A673 (cell line): ENCODE results near the gene ATP5IF1. TPM values are rescaled to one million over a fixed set of nuclear protein-coding genes. Genes with fewer than 3 reads are reported as not detected.

ENCODE experiments used
- BruUV-seq: library from RNA; stranded (reverse); fragments of 400-500 nt; replicated peaks from 2 replicates; lab custom pipeline; 2021; lab: Mats Ljungman, UMichigan
- CTCF ChIA-PET: fragments of 300-600 bp; sonication (Branson Sonifier 250); formaldehyde crosslinking; loops from one replicate; lab custom pipeline; 2022; ENCODE audit warnings: antibody characterized with exemption; lab: Charles Lee
- POLR2A ChIA-PET: fragments of 300-600 bp; sonication (Branson Sonifier 250); formaldehyde crosslinking; loops from one replicate; lab custom pipeline; 2022; ENCODE audit warnings: antibody characterized with exemption; ENCODE audit not compliant: low non-redundant PET; lab: Charles Lee
- DNase-seq: peaks from one replicate; pipeline ENCODE4 v3.0.0-alpha.2; 2015; ENCODE audit warnings: low spot score
- H3K27ac ChIP-seq: fragments of 200-600 bp; sonication (generic); 2 replicates; pipeline ENCODE4 v1.5.1; 2016; ENCODE audit warnings: mixed run types, low read depth, mild to moderate bottlenecking, mixed read lengths, antibody characterized with exemption, low read length; ENCODE audit not compliant: poor library complexity, severe bottlenecking
- H3K27me3 ChIP-seq: fragments of 200-600 bp; sonication (generic); replicated peaks from 2 replicates; pipeline ENCODE4 v1.6.1; 2017; ENCODE audit warnings: mixed run types, low read depth, mild to moderate bottlenecking, mixed read lengths, antibody characterized with exemption, low read length; ENCODE audit not compliant: insufficient read depth, poor library complexity
- H3K36me3 ChIP-seq: fragments of 200-600 bp; sonication (generic); 2 replicates; pipeline ENCODE4 v1.6.1; 2016; ENCODE audit warnings: mixed run types, mild to moderate bottlenecking, mixed read lengths, antibody characterized with exemption, low read length; ENCODE audit not compliant: insufficient read depth, poor library complexity, severe bottlenecking
- H3K4me1 ChIP-seq: fragments of 200-600 bp; sonication (generic); 2 replicates; pipeline ENCODE4 v1.6.1; 2017; ENCODE audit warnings: mixed run types, mild to moderate bottlenecking, mixed read lengths, antibody characterized with exemption, low read length; ENCODE audit not compliant: insufficient read depth, poor library complexity, severe bottlenecking
- H3K4me3 ChIP-seq: fragments of 200-600 bp; sonication (generic); 2 replicates; pipeline ENCODE4 v1.5.1; 2016; ENCODE audit warnings: low read depth, mixed run types, mild to moderate bottlenecking, mixed read lengths, low read length; ENCODE audit not compliant: poor library complexity, severe bottlenecking
- H3K9me3 ChIP-seq: fragments of 200-600 bp; sonication (generic); 2 replicates; pipeline ENCODE4 v1.6.1; 2016; ENCODE audit warnings: mixed run types, low read depth, mild to moderate bottlenecking, mixed read lengths, antibody characterized with exemption, low read length; ENCODE audit not compliant: poor library complexity, severe bottlenecking
- EZH2 ChIP-seq: fragments of 200-600 bp; sonication (generic); IDR thresholded peaks from 2 replicates; pipeline ENCODE4 v1.6.1; 2017; ENCODE audit warnings: borderline replicate concordance, low read depth, mild to moderate bottlenecking, mixed read lengths, antibody characterized with exemption, low read length; ENCODE audit not compliant: poor library complexity, severe bottlenecking
- intact Hi-C: fragments of 100-400 bp; cut with micrococcal nuclease; formaldehyde crosslinking; loops from one replicate; pipeline ENCODE4 v1.10.0; 2022; ENCODE audit not compliant: unreplicated experiment
- total RNA-seq: library from RNA; stranded (reverse); gene quantifications from 2 replicates; pipeline ENCODE4 v1.2.3, GENCODE V29; 2021
- TF ChIP-seq, protein P1 (sequence below): fragments of 300-800, 200-600 bp; sonication (generic); conservative IDR thresholded peaks from 2 replicates; pipeline ENCODE4 v1.5.1; 2017; ENCODE audit warnings: low read depth, mild to moderate bottlenecking, antibody characterized with exemption, low read length, moderate library complexity, mixed read lengths

The ATP5IF1 gene
- total RNA-seq, 1 experiment from 2014 or later = 144 TPM

DNA sequence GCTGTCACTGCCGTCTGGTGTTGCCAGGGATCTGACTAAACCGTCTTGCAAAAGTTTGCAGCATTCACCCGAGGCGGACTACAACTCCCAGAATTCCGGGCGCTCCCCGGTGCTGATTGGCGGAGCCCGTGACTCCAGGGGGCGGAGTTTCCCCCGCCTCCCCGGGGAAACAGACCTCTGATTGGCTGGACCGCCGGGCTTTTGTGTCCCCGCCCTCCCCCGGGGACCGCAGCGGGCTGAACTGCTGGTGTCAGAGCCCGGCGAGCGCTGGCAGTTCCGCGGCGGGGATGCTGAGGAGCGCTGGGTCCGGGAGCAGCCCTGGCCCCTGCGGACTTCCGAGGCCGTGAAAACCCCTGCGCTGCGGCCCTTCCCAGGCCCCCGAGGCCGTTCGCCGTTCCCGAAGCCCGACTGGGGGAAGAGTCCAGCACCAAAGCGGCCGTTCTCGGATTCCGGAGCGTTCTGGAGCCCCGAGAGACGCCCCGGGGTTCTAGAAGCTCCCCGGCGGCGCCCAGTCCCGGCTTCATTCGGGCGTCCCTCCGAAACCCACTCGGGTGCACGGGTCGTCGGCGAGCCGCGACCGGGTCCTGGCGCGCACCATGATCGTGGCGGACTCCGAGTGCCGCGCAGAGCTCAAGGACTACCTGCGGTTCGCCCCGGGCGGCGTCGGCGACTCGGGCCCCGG lies 23.5 kb downstream of the ATP5IF1 start, which contains the start of gene SESN2:
Gene SESN2 (plus strand): TSS at position 267 of the 682 bp plus-strand sequence. CDS start 330 bp downstream, at position 597.
- H3K27ac ChIP-seq = peak within 1 kb of the TSS; percentile 92
- no peaks in the 10 kb centered on the region for H3K36me3 ChIP-seq
- H3K4me1 ChIP-seq = peaks cover 11% of the 10 kb centered on the region
- no peak for TF ChIP-seq EZH2
- TF ChIP-seq, protein P1, sequence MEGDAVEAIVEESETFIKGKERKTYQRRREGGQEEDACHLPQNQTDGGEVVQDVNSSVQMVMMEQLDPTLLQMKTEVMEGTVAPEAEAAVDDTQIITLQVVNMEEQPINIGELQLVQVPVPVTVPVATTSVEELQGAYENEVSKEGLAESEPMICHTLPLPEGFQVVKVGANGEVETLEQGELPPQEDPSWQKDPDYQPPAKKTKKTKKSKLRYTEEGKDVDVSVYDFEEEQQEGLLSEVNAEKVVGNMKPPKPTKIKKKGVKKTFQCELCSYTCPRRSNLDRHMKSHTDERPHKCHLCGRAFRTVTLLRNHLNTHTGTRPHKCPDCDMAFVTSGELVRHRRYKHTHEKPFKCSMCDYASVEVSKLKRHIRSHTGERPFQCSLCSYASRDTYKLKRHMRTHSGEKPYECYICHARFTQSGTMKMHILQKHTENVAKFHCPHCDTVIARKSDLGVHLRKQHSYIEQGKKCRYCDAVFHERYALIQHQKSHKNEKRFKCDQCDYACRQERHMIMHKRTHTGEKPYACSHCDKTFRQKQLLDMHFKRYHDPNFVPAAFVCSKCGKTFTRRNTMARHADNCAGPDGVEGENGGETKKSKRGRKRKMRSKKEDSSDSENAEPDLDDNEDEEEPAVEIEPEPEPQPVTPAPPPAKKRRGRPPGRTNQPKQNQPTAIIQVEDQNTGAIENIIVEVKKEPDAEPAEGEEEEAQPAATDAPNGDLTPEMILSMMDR = no peak
- ChIA-PET POLR2A (interaction anchor here (2.5 kb wide), 1 partner anchor 10 kb away, joined by 10 read pairs; no protein-coding TSS in a partner anchor), CTCF (interaction anchor here (1.1 kb wide), 1 partner anchor 11 kb away, joined by 5 read pairs; no protein-coding TSS in a partner anchor)
- no peaks in the 10 kb centered on the region for H3K27me3 ChIP-seq
- BruUV-seq = TSS peak; percentile 47
- intact Hi-C loops = loop anchor here (2.0 kb wide), 1 partner anchor 69 kb away; the partner anchor contains the start of gene MED18
- no peaks in the 10 kb centered on the region for H3K9me3 ChIP-seq
- peak; percentile 99 for DNase-seq
- peak within 1 kb of the TSS; percentile 100 for H3K4me3 ChIP-seq

DNA sequence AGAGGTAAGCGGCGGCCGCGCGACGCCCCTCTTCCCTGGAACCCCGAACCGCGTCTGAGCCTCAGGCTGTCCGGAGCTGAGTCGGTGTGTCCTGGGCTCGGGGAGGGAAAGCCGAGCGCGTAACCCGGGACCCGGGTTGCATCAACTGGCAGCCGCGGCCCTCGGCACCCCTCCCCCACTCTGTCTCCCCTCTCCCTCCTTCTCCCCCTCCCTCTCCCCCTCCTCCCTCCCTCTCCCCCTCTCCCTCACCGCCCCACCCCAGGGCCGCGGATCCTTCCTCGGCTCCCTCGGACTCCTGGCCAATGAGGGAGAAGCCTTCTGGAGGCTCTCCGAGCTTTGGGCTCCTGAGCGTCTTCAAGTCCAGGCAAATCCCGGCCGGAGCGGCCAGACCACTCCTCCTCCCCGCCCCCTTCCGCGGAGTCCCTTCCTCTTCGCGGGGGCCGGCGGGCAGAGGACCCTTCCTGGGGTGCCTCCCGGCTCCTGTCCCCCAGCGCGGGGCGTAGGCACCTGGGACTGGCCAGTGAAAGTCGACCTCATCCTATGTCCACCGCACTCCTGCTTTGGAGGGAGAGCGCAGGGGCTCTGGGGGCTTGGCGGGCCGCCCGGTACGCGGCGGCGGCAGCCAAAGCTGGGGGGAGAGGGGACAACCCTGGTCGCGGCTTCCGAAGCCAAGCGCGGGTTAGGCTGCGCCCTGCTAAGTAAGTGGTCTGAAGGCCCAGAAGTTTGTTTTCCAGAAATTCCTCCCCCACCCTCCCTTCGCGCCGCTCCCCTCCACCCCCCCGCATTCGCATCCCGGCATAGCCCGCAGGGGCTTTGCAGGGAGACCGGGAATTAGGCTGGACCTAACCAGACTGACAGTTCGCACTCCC lies 24.2 kb downstream of the ATP5IF1 start:
- Histone ChIP-seq H3K9me3 (no peaks in the 10 kb centered on the region), H3K27me3 (no peaks in the 10 kb centered on the region), H3K4me3 (peak overlapping the region; percentile 100), H3K27ac (peak overlapping the region; percentile 92), H3K36me3 (no peaks in the 10 kb centered on the region), H3K4me1 (peaks cover 11% of the 10 kb centered on the region)
- CTCF ChIA-PET = interaction anchor here (1.1 kb wide), 1 partner anchor 12 kb away, joined by 5 read pairs; no protein-coding TSS in a partner anchor
- BruUV-seq = no TSS peak
- TF ChIP-seq, protein P1 = no peak
- no peak for TF ChIP-seq EZH2
- POLR2A ChIA-PET = interaction anchor here (0.5 to 2.5 kb wide), 2 partner anchors 11 to 253 kb away, joined by 3 to 10 read pairs; no protein-coding TSS in a partner anchor
- intact Hi-C loops = loop anchor here (2.0 kb wide), 1 partner anchor 69 kb away; the partner anchor contains the start of gene MED18
- DNase-seq = peak; percentile 56

DNA sequence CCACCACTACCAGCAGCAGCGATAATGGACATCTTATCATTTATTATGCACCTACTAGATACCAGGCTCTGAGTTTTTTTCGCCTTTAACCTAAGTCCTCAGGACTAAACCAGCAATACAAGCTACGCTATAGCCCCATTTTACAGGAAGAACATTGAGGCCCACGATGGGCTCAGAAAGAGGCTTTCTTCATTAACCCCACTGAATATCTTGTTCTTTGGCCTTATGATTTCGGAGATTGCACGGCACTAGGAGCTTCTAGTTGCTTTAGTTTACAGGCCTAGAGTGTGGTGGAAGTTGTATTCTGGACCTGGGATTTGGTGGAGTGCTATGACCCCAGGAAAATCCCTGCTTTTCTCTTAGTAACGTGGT lies 24.9 kb downstream of the ATP5IF1 start:
- intact Hi-C loops = no loop called here
- no peaks in the 10 kb centered on the region for H3K27me3 ChIP-seq
- no peak for DNase-seq
- H3K27ac ChIP-seq = peak overlapping the region; percentile 92
- peaks cover 11% of the 10 kb centered on the region for H3K4me1 ChIP-seq
- peak overlapping the region; percentile 100 for H3K4me3 ChIP-seq
- BruUV-seq = no TSS peak
- TF ChIP-seq, protein P1 = no peak
- TF ChIP-seq EZH2 = no peak
- ChIA-PET CTCF (no interaction called here), POLR2A (interaction anchor here (0.5 to 2.5 kb wide), 2 partner anchors 12 to 253 kb away, joined by 3 to 10 read pairs; no protein-coding TSS in a partner anchor)
- no peaks in the 10 kb centered on the region for H3K36me3 ChIP-seq
- no peaks in the 10 kb centered on the region for H3K9me3 ChIP-seq
